BE2C (cell line): ENCODE measurements around the gene KRT38.
"Not testable (repeated sequence)": the region's sequence is repeated elsewhere in the genome, so short reads cannot be mapped to it uniquely, and the experiment has no call there.

Experiments used
- DNase-seq: peaks from one replicate; pipeline ENCODE4 v3.0.0-alpha.2; 2020
- H3K27me3 ChIP-seq: fragments of 250-450 bp; sonication (Bioruptor Pico); 2 replicates; pipeline ENCODE4 v1.5.1; 2020; ENCODE audit warnings: mild to moderate bottlenecking
- H3K36me3 ChIP-seq: fragments of 250-450 bp; sonication (Bioruptor Pico); 2 replicates; pipeline ENCODE4 v1.5.1; 2020; ENCODE audit warnings: mild to moderate bottlenecking
- H3K4me1 ChIP-seq: fragments of 250-450 bp; sonication (Bioruptor Pico); 2 replicates; pipeline ENCODE4 v1.5.1; 2020
- H3K4me3 ChIP-seq: 2 replicates; pipeline ENCODE4 v1.5.1; 2011; ENCODE audit warnings: low read depth, low read length
- H3K9me3 ChIP-seq: fragments of 250-450 bp; sonication (Bioruptor Pico); 2 replicates; pipeline ENCODE4 v1.5.1; 2020
- CTCF ChIP-seq: IDR thresholded peaks from 2 replicates; pipeline ENCODE4 v1.5.1; 2012; ENCODE audit warnings: mild to moderate bottlenecking, low read depth, low read length

Gene KRT38

DNA sequence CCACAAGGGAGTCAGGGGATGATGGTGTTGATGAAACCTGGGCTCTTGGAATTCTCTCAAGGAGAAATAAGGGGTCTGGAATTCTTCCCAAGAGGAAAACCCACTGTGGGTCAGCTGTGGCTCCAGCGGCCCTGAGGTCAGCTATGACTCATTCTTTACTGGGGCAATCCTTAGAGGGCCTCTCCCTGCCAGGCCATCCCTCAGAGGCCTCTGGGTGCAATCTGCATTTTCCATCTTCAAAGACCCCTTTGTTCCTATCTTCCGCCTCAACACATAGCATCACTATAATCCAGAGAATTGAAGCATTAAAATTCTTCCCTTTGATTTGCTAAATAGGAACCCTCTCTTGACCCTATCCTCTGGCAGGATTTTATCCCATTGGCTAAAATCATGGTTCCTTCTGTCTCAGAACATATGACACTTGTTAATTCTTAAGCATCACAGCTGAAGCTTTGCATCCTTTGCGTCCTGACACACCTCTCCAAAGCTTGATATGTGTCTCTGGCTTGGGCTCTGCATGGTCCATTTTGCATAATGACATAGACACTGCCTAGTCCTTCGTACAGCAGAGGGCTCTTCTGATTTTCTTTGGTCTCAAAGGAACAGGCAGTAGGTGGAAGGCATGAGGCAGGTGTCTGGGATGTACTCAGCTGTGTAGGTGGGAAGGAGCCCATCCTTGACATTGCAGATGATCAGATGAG is 12.0 kb downstream of the KRT38 start:
- no peaks in the 10 kb centered on the region; the same call in 1 of the 2 replicates for H3K27me3 ChIP-seq
- H3K4me3 ChIP-seq = no peak overlapping the region
- no peak for DNase-seq
- no peak for TF ChIP-seq CTCF
- H3K4me1 ChIP-seq = no peaks in the 10 kb centered on the region
- no peaks in the 10 kb centered on the region for H3K36me3 ChIP-seq
- no peaks in the 10 kb centered on the region for H3K9me3 ChIP-seq

GRCh38 chr17:41424111-41424635 is 16.6 kb downstream of the KRT38 start, which contains the start of gene KRT37:
Gene KRT37, minus strand, starts transcription at chr17:41424585. Its CDS starts 62 bp downstream, at chr17:41424523.
- no peak for DNase-seq
- H3K9me3 ChIP-seq = no peaks in the 10 kb centered on the region
- no peaks in the 10 kb centered on the region for H3K27me3 ChIP-seq
- no peak for TF ChIP-seq CTCF
- no peaks in the 10 kb centered on the region for H3K36me3 ChIP-seq
- H3K4me1 ChIP-seq = peaks cover 8% of the 10 kb centered on the region
- H3K4me3 ChIP-seq = no peak within 1 kb of the TSS

GRCh38 chr17:41422586-41422985 is 18.2 kb downstream of the KRT38 start:
- not testable (repeated sequence) for H3K36me3 ChIP-seq, H3K9me3 ChIP-seq, DNase-seq, H3K4me3 ChIP-seq, H3K27me3 ChIP-seq, H3K4me1 ChIP-seq

GRCh38 chr17:41421617-41422016 is 19.2 kb downstream of the KRT38 start:
- H3K9me3 ChIP-seq = no peaks in the 10 kb centered on the region
- H3K27me3 ChIP-seq = no peaks in the 10 kb centered on the region
- no peak overlapping the region for H3K4me3 ChIP-seq
- H3K4me1 ChIP-seq = peaks cover 8% of the 10 kb centered on the region
- no peaks in the 10 kb centered on the region for H3K36me3 ChIP-seq
- DNase-seq = no peak
- no peak for TF ChIP-seq CTCF

- no peak overlapping the region for H3K4me3 ChIP-seq
- no peaks in the 10 kb centered on the region for H3K27me3 ChIP-seq
- TF ChIP-seq CTCF = no peak
- DNase-seq = no peak
- H3K9me3 ChIP-seq = no peaks in the 10 kb centered on the region
- no peaks in the 10 kb centered on the region for H3K36me3 ChIP-seq
- H3K4me1 ChIP-seq = peaks cover 8% of the 10 kb centered on the region
These were observed 19.7 kb downstream of the KRT38 start for GRCh38 chr17:41421116-41421515.

DNA sequence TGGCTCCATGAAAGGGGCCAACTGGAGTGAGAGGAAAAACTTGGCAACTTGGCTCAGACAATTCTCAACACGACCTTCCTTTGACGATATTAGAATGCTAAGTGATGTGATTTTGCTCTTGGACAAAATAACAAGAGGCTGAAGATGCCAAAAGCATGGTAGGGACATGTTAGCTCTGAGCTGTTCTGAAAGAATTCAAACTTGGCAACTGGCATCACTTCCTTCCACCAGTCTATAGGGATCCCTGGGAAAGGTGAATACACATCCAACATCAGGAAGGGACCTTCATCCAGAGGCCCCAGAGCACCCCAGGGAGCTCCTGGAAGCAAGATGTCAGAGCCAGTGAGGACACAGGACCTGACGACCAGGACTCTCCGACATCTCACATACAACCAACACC is 20.6 kb downstream of the KRT38 start:
- no peak for DNase-seq
- Histone ChIP-seq H3K36me3 (no peaks in the 10 kb centered on the region), H3K27me3 (no peaks in the 10 kb centered on the region), H3K4me3 (no peak overlapping the region), H3K9me3 (no peaks in the 10 kb centered on the region), H3K4me1 (peaks cover 8% of the 10 kb centered on the region)
- no peak for TF ChIP-seq CTCF
